ENCODE data around the gene TP53INP2.

GRCh38 chr20:34683667-34684066 is 20.5 kb upstream of the TP53INP2 start:
- TF ChIP-seq CTCF (IDR thresholded peaks at IDR 0.05), result no peak
- no peak for TF ChIP-seq POLR2A (IDR thresholded peaks at IDR 0.05)

All from uterus (tissue), 2 donors.